HG02571 (cell line): ENCODE data around the gene SPON1.
"Not testable (repeated sequence)": the region's sequence is repeated elsewhere in the genome, so short reads cannot be mapped to it uniquely, and the experiment has no call there.

Experiments used
- ATAC-seq: cut with Tn5 transposase; IDR thresholded peaks from one replicate; pipeline ENCODE4 v1.9.1; 2021; ENCODE audit warnings: mild to moderate bottlenecking, moderate library complexity; ENCODE audit not compliant: unreplicated experiment

Gene SPON1

GRCh38 chr11:13974631-13975030 is 12.1 kb downstream of the SPON1 start:
- no peak for ATAC-seq

GRCh38 chr11:13983081-13983751 is 20.7 kb downstream of the SPON1 start:
- ATAC-seq: no peak

- no peak for ATAC-seq
Measured at GRCh38 chr11:13984616-13985450, 22.3 kb downstream of the SPON1 start.

- not testable (repeated sequence) for ATAC-seq
Measured at GRCh38 chr11:13986695-13987094, 24.2 kb downstream of the SPON1 start.

- ATAC-seq: not testable (repeated sequence)
Measured at GRCh38 chr11:13992158-13992856, 29.8 kb downstream of the SPON1 start.

- no peak for ATAC-seq
Measured at GRCh38 chr11:13993096-13993765, 30.7 kb downstream of the SPON1 start.

- no peak for ATAC-seq
Measured at GRCh38 chr11:13997881-13998280, 35.4 kb downstream of the SPON1 start.

- no peak for ATAC-seq
Measured at GRCh38 chr11:13999704-14000103, 37.2 kb downstream of the SPON1 start.

GRCh38 chr11:14001597-14001996 is 39.1 kb downstream of the SPON1 start:
- no peak for ATAC-seq

- ATAC-seq: no peak
Measured at GRCh38 chr11:14007566-14007965, 45.0 kb downstream of the SPON1 start.

- ATAC-seq: no peak
Measured at GRCh38 chr11:14010665-14011064, 48.1 kb downstream of the SPON1 start.

- no peak for ATAC-seq
Measured at GRCh38 chr11:14012846-14013245, 50.3 kb downstream of the SPON1 start.

GRCh38 chr11:14015711-14016110 is 53.2 kb downstream of the SPON1 start:
- ATAC-seq: no peak

- no peak for ATAC-seq
Measured at GRCh38 chr11:14018441-14018840, 55.9 kb downstream of the SPON1 start.

- no peak for ATAC-seq
Measured at GRCh38 chr11:14021738-14022137, 59.2 kb downstream of the SPON1 start.

GRCh38 chr11:14022251-14022650 is 59.7 kb downstream of the SPON1 start:
- no peak for ATAC-seq

- no peak for ATAC-seq
Measured at GRCh38 chr11:14022821-14023220, 60.3 kb downstream of the SPON1 start.

- no peak for ATAC-seq
Measured at GRCh38 chr11:14026961-14027360, 64.4 kb downstream of the SPON1 start.

GRCh38 chr11:14027525-14027924 is 65.0 kb downstream of the SPON1 start:
- ATAC-seq: no peak

- ATAC-seq: no peak
Measured at GRCh38 chr11:14029440-14029839, 66.9 kb downstream of the SPON1 start.
